Adrenal gland (tissue), 5 donors: ENCODE data around the gene ADD3.

ENCODE experiments used
- CTCF ChIP-seq, 6 experiments: fragments of 450-650 bp in 4 of 6; fragments of 200-600 bp in 2 of 6; sonication (generic) in 1 of 6; IDR thresholded peaks; 1 replicate in 5 of 6; 2 replicates in 1 of 6; pipeline versions ENCODE4 v1.5.1 to v1.8.0; 2016 to 2021; ENCODE audit warnings: antibody characterized with exemption in 6 of 6, mild to moderate bottlenecking in 2 of 6, moderate library complexity in 1 of 6
- POLR2A ChIP-seq, 2 donors: fragments of 450-650 bp; IDR thresholded peaks; one replicate each; pipeline ENCODE4 v1.6.1; 2017; ENCODE audit warnings: antibody characterized with exemption in 2 of 2, mild to moderate bottlenecking in 2 of 2, moderate library complexity in 1 of 2
- donor health status: DM: no; HTN: no; CAD: no.

GRCh38 chr10:110048781-110049180, 41.0 kb downstream of the ADD3 start:
- TF ChIP-seq CTCF (IDR thresholded peaks at IDR 0.05) = no peak
- no peak for TF ChIP-seq POLR2A (IDR thresholded peaks at IDR 0.05)
